Measurements from ENCODE around the gene TBC1D2B. TPM values are rescaled to one million over a fixed set of nuclear protein-coding genes. Genes with fewer than 3 reads are reported as not detected.

TBC1D2B gene
- polyA plus RNA-seq, 1 donor (not counting 4 experiments of a cell fraction or from before 2014, with no cell fraction given) = 27.0 TPM

DNA sequence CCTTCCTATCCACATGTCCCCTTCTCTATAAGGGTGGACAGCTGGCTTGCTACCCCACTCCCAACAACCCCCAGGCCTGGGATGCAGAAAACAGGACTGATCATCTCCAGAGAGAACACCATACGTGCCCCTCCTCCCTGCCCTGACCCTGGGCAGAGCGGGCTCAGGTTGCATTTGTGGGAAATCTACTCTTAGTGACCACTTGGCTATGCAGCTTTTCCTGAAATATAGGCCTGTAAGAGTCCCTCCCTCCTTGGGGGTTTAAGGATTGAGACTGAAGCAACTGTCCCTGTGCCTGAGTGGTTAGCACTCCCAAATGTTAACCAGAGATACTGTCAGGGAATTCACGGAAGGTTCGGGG is 26.6 kb upstream of the TBC1D2B start:
- no peak overlapping the region for H3K4me3 ChIP-seq (ENCODE audit: control insufficient read depth in 2 of 3, extremely low read depth in 1 of 3, insufficient read depth in 2 of 3, low read depth in 1 of 3, low read length in 3 of 3)
- H3K9me1 ChIP-seq (ENCODE audit: control insufficient read depth, extremely low read depth, insufficient read depth, low read length) = no peaks in the 10 kb centered on the region
- no peaks in the 10 kb centered on the region for H3K9me3 ChIP-seq (ENCODE audit: control insufficient read depth, low read depth, low read length)
- H3K9ac ChIP-seq (ENCODE audit: control insufficient read depth, extremely low read depth, insufficient read depth, low read length) = no peak overlapping the region
- no peaks in the 10 kb centered on the region for H3K36me3 ChIP-seq (ENCODE audit: control insufficient read depth in 2 of 2, extremely low read depth in 1 of 2, insufficient read depth in 2 of 2, low read length in 2 of 2)
- H2AFZ ChIP-seq (ENCODE audit: control insufficient read depth, low read length) = no peak overlapping the region
- no peaks in the 10 kb centered on the region for H4K20me1 ChIP-seq (ENCODE audit: control insufficient read depth, extremely low read depth, insufficient read depth, low read length)
- H3K79me2 ChIP-seq (ENCODE audit: control insufficient read depth, insufficient read depth, low read length) = no peaks in the 10 kb centered on the region
- FAIRE-seq = no peak
- no peak overlapping the region for H3K27ac ChIP-seq (ENCODE audit: control insufficient read depth, insufficient read depth, low read length)
- no peaks in the 10 kb centered on the region for H3K4me1 ChIP-seq (ENCODE audit: control insufficient read depth, extremely low read depth, insufficient read depth, low read length)
- H3K4me2 ChIP-seq (ENCODE audit: control insufficient read depth, extremely low read depth, insufficient read depth, low read depth, low read length) = no peak overlapping the region
- no peak for DNase-seq (ENCODE audit: low read depth, low spot score)
- TF ChIP-seq, protein P1, sequence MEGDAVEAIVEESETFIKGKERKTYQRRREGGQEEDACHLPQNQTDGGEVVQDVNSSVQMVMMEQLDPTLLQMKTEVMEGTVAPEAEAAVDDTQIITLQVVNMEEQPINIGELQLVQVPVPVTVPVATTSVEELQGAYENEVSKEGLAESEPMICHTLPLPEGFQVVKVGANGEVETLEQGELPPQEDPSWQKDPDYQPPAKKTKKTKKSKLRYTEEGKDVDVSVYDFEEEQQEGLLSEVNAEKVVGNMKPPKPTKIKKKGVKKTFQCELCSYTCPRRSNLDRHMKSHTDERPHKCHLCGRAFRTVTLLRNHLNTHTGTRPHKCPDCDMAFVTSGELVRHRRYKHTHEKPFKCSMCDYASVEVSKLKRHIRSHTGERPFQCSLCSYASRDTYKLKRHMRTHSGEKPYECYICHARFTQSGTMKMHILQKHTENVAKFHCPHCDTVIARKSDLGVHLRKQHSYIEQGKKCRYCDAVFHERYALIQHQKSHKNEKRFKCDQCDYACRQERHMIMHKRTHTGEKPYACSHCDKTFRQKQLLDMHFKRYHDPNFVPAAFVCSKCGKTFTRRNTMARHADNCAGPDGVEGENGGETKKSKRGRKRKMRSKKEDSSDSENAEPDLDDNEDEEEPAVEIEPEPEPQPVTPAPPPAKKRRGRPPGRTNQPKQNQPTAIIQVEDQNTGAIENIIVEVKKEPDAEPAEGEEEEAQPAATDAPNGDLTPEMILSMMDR (optimal IDR thresholded peaks at IDR 0.05 in 1 of 3, IDR thresholded peaks at IDR 0.05 in 1 of 3, conservative IDR thresholded peaks at IDR 0.05 in 1 of 3; ENCODE audit: extremely low read depth in 1 of 3, insufficient read depth in 2 of 3, low read length in 3 of 3) = no peak
- no peak for TF ChIP-seq EZH2 (IDR thresholded peaks at IDR 0.05; ENCODE audit: low read length)
- no peaks in the 10 kb centered on the region for H3K27me3 ChIP-seq (ENCODE audit: control insufficient read depth, extremely low read depth, insufficient read depth, low read length)
- dilution Hi-C loops (cut with MboI; ENCODE audit: extremely low pct_ligation_motif_present, low sequenced_read_pairs) = no loop called here

DNA sequence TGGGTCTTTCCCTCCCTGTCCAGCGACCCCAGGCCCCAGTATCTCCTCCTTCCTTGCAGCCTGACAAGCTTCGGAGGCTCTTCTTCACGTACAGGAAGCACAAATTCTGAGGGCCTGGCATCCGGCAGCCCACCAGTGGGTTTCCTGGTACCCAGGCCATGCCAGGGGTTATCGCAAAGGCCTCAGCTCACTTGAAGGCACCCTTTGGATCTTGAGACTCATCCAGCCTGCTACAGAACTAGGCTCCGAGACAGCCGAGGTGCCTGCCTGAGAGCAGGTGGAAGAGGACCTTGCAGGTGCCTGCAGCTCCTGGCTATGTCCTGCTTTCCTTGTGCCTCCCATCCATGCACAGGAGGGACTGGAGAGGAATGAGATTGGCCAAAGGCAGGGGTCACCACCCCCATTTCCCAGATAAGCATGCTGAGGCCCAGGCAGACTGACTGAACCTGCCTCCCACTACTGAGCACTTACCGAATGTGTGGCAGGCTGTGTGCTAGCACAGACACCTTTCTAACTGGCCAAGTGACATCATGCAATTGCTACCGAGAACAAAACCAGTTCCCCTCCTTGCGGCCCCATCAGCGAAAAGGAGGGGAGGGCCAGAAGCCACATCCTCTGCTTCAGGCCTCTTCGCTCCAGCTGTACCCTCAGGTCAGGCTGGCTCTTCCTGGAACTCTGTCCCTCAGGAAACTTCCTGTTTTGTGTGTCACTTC is 26.1 kb upstream of the TBC1D2B start:
- TF ChIP-seq, protein P1 (optimal IDR thresholded peaks at IDR 0.05 in 1 of 3, IDR thresholded peaks at IDR 0.05 in 1 of 3, conservative IDR thresholded peaks at IDR 0.05 in 1 of 3; ENCODE audit: extremely low read depth in 1 of 3, insufficient read depth in 2 of 3, low read length in 3 of 3) = no peak
- no peak for TF ChIP-seq EZH2 (IDR thresholded peaks at IDR 0.05; ENCODE audit: low read length)
- Histone ChIP-seq H3K4me2 (ENCODE audit: control insufficient read depth, extremely low read depth, insufficient read depth, low read depth, low read length) (no peak overlapping the region), H3K36me3 (ENCODE audit: control insufficient read depth in 2 of 2, extremely low read depth in 1 of 2, insufficient read depth in 2 of 2, low read length in 2 of 2) (no peaks in the 10 kb centered on the region), H3K9me3 (ENCODE audit: control insufficient read depth, low read depth, low read length) (no peaks in the 10 kb centered on the region), H3K4me3 (ENCODE audit: control insufficient read depth in 2 of 3, extremely low read depth in 1 of 3, insufficient read depth in 2 of 3, low read depth in 1 of 3, low read length in 3 of 3) (no peak overlapping the region), H3K27me3 (ENCODE audit: control insufficient read depth, extremely low read depth, insufficient read depth, low read length) (no peaks in the 10 kb centered on the region), H4K20me1 (ENCODE audit: control insufficient read depth, extremely low read depth, insufficient read depth, low read length) (no peaks in the 10 kb centered on the region), H3K4me1 (ENCODE audit: control insufficient read depth, extremely low read depth, insufficient read depth, low read length) (no peaks in the 10 kb centered on the region), H3K27ac (ENCODE audit: control insufficient read depth, insufficient read depth, low read length) (no peak overlapping the region), H3K79me2 (ENCODE audit: control insufficient read depth, insufficient read depth, low read length) (no peaks in the 10 kb centered on the region), H3K9ac (ENCODE audit: control insufficient read depth, extremely low read depth, insufficient read depth, low read length) (no peak overlapping the region), H3K9me1 (ENCODE audit: control insufficient read depth, extremely low read depth, insufficient read depth, low read length) (no peaks in the 10 kb centered on the region), H2AFZ (ENCODE audit: control insufficient read depth, low read length) (no peak overlapping the region)
- DNase-seq (ENCODE audit: low read depth, low spot score) (no peak), FAIRE-seq (no peak)
- dilution Hi-C loops (cut with MboI; ENCODE audit: extremely low pct_ligation_motif_present, low sequenced_read_pairs) = no loop called here

Data from keratinocyte (primary cell).